HG03025 (cell line): ENCODE results near the gene TRIM45.
"Not testable (repeated sequence)": the region's sequence is repeated elsewhere in the genome, so short reads cannot be mapped to it uniquely, and the experiment has no call there.

Experiments used
- ATAC-seq: cut with Tn5 transposase; IDR thresholded peaks from one replicate; pipeline ENCODE4 v1.9.1; 2021; ENCODE audit warnings: mild to moderate bottlenecking, moderate library complexity; ENCODE audit not compliant: unreplicated experiment, low FRiP score

Gene TRIM45

GRCh38 chr1:117136749-117137148 lies 15.2 kb upstream of the TRIM45 start:
- ATAC-seq = no peak

- no peak for ATAC-seq
Measured at GRCh38 chr1:117135329-117135728, 13.8 kb upstream of the TRIM45 start.

- no peak for ATAC-seq
Measured at GRCh38 chr1:117130526-117130925, 9.0 kb upstream of the TRIM45 start.

- no peak for ATAC-seq
Measured at GRCh38 chr1:117128323-117129079, 7.0 kb upstream of the TRIM45 start.

GRCh38 chr1:117127795-117128194 lies 6.2 kb upstream of the TRIM45 start:
- ATAC-seq = no peak

GRCh38 chr1:117124661-117125060 lies 3.1 kb upstream of the TRIM45 start:
- ATAC-seq = no peak

GRCh38 chr1:117123274-117123673 lies 1.7 kb upstream of the TRIM45 start:
- ATAC-seq = no peak

GRCh38 chr1:117122330-117123025 lies 929 bp upstream of the TRIM45 start:
- no peak for ATAC-seq

- no peak for ATAC-seq
Measured at GRCh38 chr1:117120774-117121588, 568 bp downstream of the TRIM45 start.

GRCh38 chr1:117119144-117119543 lies 2.4 kb downstream of the TRIM45 start:
- not testable (repeated sequence) for ATAC-seq

GRCh38 chr1:117118137-117118536 lies 3.4 kb downstream of the TRIM45 start:
- no peak for ATAC-seq

GRCh38 chr1:117117697-117118096 lies 3.9 kb downstream of the TRIM45 start:
- no peak for ATAC-seq

- ATAC-seq = no peak
Measured at GRCh38 chr1:117116784-117117130, 4.8 kb downstream of the TRIM45 start.

- ATAC-seq = no peak
Measured at GRCh38 chr1:117116090-117116783, 5.3 kb downstream of the TRIM45 start.

- ATAC-seq = no peak
Measured at GRCh38 chr1:117114877-117115276, 6.7 kb downstream of the TRIM45 start.

- ATAC-seq = no peak
Measured at GRCh38 chr1:117113199-117113598, 8.3 kb downstream of the TRIM45 start.

GRCh38 chr1:117112047-117112717 lies 9.4 kb downstream of the TRIM45 start:
- no peak for ATAC-seq

- no peak for ATAC-seq
Measured at GRCh38 chr1:117110774-117111173, 10.8 kb downstream of the TRIM45 start.

GRCh38 chr1:117107364-117107763 lies 14.2 kb downstream of the TRIM45 start:
- ATAC-seq = no peak

GRCh38 chr1:117106478-117106877 lies 15.1 kb downstream of the TRIM45 start:
- ATAC-seq = no peak
